HL-60 (cell line): ENCODE data around the gene CTSO.

Experiments used
- TF ChIP-seq, protein P1 (sequence below): IDR thresholded peaks from one replicate; pipeline ENCODE4 v1.5.1; 2011; ENCODE audit warnings: low read length, control low read depth, inconsistent platforms; ENCODE audit not compliant: insufficient read depth
- TF ChIP-seq, protein P2 (sequence below): IDR thresholded peaks from 2 replicates; pipeline ENCODE4 v1.6.1; 2012; ENCODE audit warnings: low read depth; ENCODE audit not compliant: insufficient replicate concordance

DNA sequence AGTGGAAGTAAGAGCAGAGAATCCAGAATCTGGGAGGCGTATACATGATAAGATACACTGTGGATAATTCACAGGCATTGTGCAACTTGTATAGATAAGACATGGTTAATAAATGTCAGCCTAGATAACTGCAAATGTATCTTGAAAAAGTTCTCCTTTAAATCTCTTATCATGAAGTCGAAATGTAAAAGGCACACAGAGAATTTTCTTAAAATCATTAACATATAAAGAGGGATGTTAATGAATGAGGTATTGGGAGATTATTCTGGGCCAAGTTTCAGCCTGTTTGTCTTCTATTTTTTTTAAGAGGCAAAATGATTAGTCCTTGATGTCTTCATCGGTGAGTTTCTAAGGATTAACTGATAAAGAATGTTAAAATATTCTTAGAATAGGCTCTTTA lies 49.3 kb downstream of the CTSO start:
- TF ChIP-seq, protein P1, sequence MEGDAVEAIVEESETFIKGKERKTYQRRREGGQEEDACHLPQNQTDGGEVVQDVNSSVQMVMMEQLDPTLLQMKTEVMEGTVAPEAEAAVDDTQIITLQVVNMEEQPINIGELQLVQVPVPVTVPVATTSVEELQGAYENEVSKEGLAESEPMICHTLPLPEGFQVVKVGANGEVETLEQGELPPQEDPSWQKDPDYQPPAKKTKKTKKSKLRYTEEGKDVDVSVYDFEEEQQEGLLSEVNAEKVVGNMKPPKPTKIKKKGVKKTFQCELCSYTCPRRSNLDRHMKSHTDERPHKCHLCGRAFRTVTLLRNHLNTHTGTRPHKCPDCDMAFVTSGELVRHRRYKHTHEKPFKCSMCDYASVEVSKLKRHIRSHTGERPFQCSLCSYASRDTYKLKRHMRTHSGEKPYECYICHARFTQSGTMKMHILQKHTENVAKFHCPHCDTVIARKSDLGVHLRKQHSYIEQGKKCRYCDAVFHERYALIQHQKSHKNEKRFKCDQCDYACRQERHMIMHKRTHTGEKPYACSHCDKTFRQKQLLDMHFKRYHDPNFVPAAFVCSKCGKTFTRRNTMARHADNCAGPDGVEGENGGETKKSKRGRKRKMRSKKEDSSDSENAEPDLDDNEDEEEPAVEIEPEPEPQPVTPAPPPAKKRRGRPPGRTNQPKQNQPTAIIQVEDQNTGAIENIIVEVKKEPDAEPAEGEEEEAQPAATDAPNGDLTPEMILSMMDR = no peak
- TF ChIP-seq, protein P2, sequence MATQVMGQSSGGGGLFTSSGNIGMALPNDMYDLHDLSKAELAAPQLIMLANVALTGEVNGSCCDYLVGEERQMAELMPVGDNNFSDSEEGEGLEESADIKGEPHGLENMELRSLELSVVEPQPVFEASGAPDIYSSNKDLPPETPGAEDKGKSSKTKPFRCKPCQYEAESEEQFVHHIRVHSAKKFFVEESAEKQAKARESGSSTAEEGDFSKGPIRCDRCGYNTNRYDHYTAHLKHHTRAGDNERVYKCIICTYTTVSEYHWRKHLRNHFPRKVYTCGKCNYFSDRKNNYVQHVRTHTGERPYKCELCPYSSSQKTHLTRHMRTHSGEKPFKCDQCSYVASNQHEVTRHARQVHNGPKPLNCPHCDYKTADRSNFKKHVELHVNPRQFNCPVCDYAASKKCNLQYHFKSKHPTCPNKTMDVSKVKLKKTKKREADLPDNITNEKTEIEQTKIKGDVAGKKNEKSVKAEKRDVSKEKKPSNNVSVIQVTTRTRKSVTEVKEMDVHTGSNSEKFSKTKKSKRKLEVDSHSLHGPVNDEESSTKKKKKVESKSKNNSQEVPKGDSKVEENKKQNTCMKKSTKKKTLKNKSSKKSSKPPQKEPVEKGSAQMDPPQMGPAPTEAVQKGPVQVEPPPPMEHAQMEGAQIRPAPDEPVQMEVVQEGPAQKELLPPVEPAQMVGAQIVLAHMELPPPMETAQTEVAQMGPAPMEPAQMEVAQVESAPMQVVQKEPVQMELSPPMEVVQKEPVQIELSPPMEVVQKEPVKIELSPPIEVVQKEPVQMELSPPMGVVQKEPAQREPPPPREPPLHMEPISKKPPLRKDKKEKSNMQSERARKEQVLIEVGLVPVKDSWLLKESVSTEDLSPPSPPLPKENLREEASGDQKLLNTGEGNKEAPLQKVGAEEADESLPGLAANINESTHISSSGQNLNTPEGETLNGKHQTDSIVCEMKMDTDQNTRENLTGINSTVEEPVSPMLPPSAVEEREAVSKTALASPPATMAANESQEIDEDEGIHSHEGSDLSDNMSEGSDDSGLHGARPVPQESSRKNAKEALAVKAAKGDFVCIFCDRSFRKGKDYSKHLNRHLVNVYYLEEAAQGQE = no peak
